K562 (cell line): ENCODE measurements around the gene CSRNP3.

Source experiments
- DNMT1 ChIP-seq: fragments of 450-650 bp; IDR thresholded peaks from 2 replicates; pipeline ENCODE4 v1.6.1; 2016; ENCODE audit warnings: antibody characterized with exemption, mild to moderate bottlenecking
- HDAC6 ChIP-seq: IDR thresholded peaks from 2 replicates; pipeline ENCODE4 v1.6.1; 2012; ENCODE audit warnings: low read depth, mild to moderate bottlenecking, control low read depth, inconsistent platforms, low read length, moderate library complexity
- MYC ChIP-seq, 2 experiments: fragments of 250-450 bp in 1 of 2; sonication (Bioruptor Pico) in 1 of 2; IDR thresholded peaks; 2 replicates each; pipeline versions ENCODE4 v1.5.1 to v1.6.1; 2012 to 2021; ENCODE audit warnings: low read depth in 2 of 2, borderline replicate concordance in 1 of 2, improper control_type of control experiment in 1 of 2, low read length in 1 of 2, mild to moderate bottlenecking in 1 of 2, moderate library complexity in 1 of 2
- SMARCC2 ChIP-seq: fragments of 450-650 bp; IDR thresholded peaks from 2 replicates; pipeline ENCODE4 v1.6.1; 2017; ENCODE audit warnings: antibody characterized with exemption, moderate library complexity, mild to moderate bottlenecking, low read depth
- TFAM ChIP-seq: fragments of 250-450 bp; sonication (Bioruptor Pico); conservative IDR thresholded peaks from 2 replicates; pipeline ENCODE4 v1.5.0; 2021; ENCODE audit warnings: mild to moderate bottlenecking, moderate library complexity
- TFAP4 ChIP-seq: sonication (generic); formaldehyde crosslinking; IDR thresholded peaks from 2 replicates; pipeline ENCODE4 v1.8.0; 2022; ENCODE audit warnings: missing genetic modification reagents, mild to moderate bottlenecking, moderate library complexity, borderline replicate concordance
- TF ChIP-seq, protein P1 (sequence below), 3 experiments: IDR thresholded peaks in 2 of 3; conservative IDR thresholded peaks in 1 of 3; 2 replicates each; pipeline ENCODE4 v1.5.1; 2011 to 2012; ENCODE audit warnings: low read length in 3 of 3, mild to moderate bottlenecking in 3 of 3, control low read depth in 2 of 3, improper control_type of control experiment in 1 of 3, inconsistent platforms in 1 of 3, low read depth in 1 of 3, mixed read lengths in 1 of 3, moderate library complexity in 1 of 3; ENCODE audit not compliant: insufficient read depth in 2 of 3
- TF ChIP-seq, protein P2 (sequence below): sonication (generic); formaldehyde crosslinking; IDR thresholded peaks from 2 replicates; pipeline ENCODE4 v1.4.0; 2020; ENCODE audit warnings: mild to moderate bottlenecking, missing genetic modification reagents
- TF ChIP-seq, protein P3 (sequence below), 3 experiments: fragments of 200-800 bp in 1 of 3; sonication (Bioruptor generic) in 1 of 3; sonication (generic) in 1 of 3; formaldehyde crosslinking in 1 of 3; IDR thresholded peaks; 2 replicates each; pipeline versions ENCODE4 v1.6.1 to v1.8.0; 2016 to 2022; ENCODE audit warnings: mild to moderate bottlenecking in 2 of 3, missing compliant biosample characterization in 2 of 3, missing genetic modification characterization in 2 of 3, missing genetic modification reagents in 1 of 3

- TF ChIP-seq TFAP4 (CRISPR knock-in tag) (no peak), SMARCC2 (no peak), TFAM (CRISPR knock-in tag) (no peak), HDAC6 (no peak), DNMT1 (no peak), MYC (IDR thresholded peaks at IDR 0.05; ENCODE audit: low read depth, low read length) (no peak), MYC (CRISPR knock-in tag; IDR thresholded peaks at IDR 0.05; ENCODE audit: borderline replicate concordance, low read depth) (no peak)
- TF ChIP-seq, protein P1, sequence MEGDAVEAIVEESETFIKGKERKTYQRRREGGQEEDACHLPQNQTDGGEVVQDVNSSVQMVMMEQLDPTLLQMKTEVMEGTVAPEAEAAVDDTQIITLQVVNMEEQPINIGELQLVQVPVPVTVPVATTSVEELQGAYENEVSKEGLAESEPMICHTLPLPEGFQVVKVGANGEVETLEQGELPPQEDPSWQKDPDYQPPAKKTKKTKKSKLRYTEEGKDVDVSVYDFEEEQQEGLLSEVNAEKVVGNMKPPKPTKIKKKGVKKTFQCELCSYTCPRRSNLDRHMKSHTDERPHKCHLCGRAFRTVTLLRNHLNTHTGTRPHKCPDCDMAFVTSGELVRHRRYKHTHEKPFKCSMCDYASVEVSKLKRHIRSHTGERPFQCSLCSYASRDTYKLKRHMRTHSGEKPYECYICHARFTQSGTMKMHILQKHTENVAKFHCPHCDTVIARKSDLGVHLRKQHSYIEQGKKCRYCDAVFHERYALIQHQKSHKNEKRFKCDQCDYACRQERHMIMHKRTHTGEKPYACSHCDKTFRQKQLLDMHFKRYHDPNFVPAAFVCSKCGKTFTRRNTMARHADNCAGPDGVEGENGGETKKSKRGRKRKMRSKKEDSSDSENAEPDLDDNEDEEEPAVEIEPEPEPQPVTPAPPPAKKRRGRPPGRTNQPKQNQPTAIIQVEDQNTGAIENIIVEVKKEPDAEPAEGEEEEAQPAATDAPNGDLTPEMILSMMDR (IDR thresholded peaks at IDR 0.05 in 2 of 3, conservative IDR thresholded peaks at IDR 0.05 in 1 of 3; ENCODE audit: insufficient read depth in 2 of 3, low read depth in 1 of 3, low read length in 3 of 3): no peak
- TF ChIP-seq, protein P2, sequence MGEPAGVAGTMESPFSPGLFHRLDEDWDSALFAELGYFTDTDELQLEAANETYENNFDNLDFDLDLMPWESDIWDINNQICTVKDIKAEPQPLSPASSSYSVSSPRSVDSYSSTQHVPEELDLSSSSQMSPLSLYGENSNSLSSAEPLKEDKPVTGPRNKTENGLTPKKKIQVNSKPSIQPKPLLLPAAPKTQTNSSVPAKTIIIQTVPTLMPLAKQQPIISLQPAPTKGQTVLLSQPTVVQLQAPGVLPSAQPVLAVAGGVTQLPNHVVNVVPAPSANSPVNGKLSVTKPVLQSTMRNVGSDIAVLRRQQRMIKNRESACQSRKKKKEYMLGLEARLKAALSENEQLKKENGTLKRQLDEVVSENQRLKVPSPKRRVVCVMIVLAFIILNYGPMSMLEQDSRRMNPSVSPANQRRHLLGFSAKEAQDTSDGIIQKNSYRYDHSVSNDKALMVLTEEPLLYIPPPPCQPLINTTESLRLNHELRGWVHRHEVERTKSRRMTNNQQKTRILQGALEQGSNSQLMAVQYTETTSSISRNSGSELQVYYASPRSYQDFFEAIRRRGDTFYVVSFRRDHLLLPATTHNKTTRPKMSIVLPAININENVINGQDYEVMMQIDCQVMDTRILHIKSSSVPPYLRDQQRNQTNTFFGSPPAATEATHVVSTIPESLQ (CRISPR knock-in tag): no peak
- TF ChIP-seq, protein P3, sequence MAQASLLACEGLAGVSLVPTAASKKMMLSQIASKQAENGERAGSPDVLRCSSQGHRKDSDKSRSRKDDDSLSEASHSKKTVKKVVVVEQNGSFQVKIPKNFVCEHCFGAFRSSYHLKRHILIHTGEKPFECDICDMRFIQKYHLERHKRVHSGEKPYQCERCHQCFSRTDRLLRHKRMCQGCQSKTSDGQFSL (CRISPR knock-in tag; IDR thresholded peaks at IDR 0.05): no peak
- TF ChIP-seq, protein P3 (tag; IDR thresholded peaks at IDR 0.05): no peak
These were observed 190.9 kb downstream of the CSRNP3 start for GRCh38 chr2:165660361-165660760.
